ENCODE data around the gene MYO9B.

Gene MYO9B

GRCh38 chr19:17041976-17042375, 33.6 kb upstream of the MYO9B start:
- no peak for DNase-seq

GRCh38 chr19:17043744-17044143, 31.8 kb upstream of the MYO9B start:
- Histone ChIP-seq H3K4me3 (ENCODE audit: low read depth, low read length) (no peak overlapping the region), H3K36me3 (peaks cover 1% of the 10 kb centered on the region), H3K27ac (no peak overlapping the region), H3K9me3 (ENCODE audit: severe bottlenecking) (no peaks in the 10 kb centered on the region), H3K27me3 (ENCODE audit: insufficient read depth, low read depth, severe bottlenecking) (no peaks in the 10 kb centered on the region)
- TF ChIP-seq CTCF (IDR thresholded peaks at IDR 0.05; ENCODE audit: low read depth, low read length) = no peak
- DNase-seq = no peak

More at GRCh38 chr19:17041976-17042375, 33.6 kb upstream of the MYO9B start:
- H3K4me3 ChIP-seq (ENCODE audit: low read depth, low read length) = no peak overlapping the region
- H3K27me3 ChIP-seq (ENCODE audit: insufficient read depth, low read depth, severe bottlenecking) = no peaks in the 10 kb centered on the region
- no peaks in the 10 kb centered on the region for H3K9me3 ChIP-seq (ENCODE audit: severe bottlenecking)
- no peak for TF ChIP-seq CTCF (IDR thresholded peaks at IDR 0.05; ENCODE audit: low read depth, low read length)
- no peak overlapping the region for H3K27ac ChIP-seq
- H3K36me3 ChIP-seq = no peaks in the 10 kb centered on the region

GRCh38 chr19:17045907-17046502, 29.6 kb upstream of the MYO9B start:
- no peak overlapping the region for H3K27ac ChIP-seq
- H3K27me3 ChIP-seq (ENCODE audit: insufficient read depth, low read depth, severe bottlenecking) = no peaks in the 10 kb centered on the region
- H3K36me3 ChIP-seq = peaks cover 24% of the 10 kb centered on the region
- no peak for DNase-seq
- no peak overlapping the region for H3K4me3 ChIP-seq (ENCODE audit: low read depth, low read length)
- H3K9me3 ChIP-seq (ENCODE audit: severe bottlenecking) = no peaks in the 10 kb centered on the region
- no peak for TF ChIP-seq CTCF (IDR thresholded peaks at IDR 0.05; ENCODE audit: low read depth, low read length)

- no peak overlapping the region for H3K27ac ChIP-seq
- H3K4me3 ChIP-seq (ENCODE audit: low read depth, low read length) = no peak overlapping the region
- no peaks in the 10 kb centered on the region for H3K9me3 ChIP-seq (ENCODE audit: severe bottlenecking)
- no peak for TF ChIP-seq CTCF (IDR thresholded peaks at IDR 0.05; ENCODE audit: low read depth, low read length)
- no peaks in the 10 kb centered on the region for H3K27me3 ChIP-seq (ENCODE audit: insufficient read depth, low read depth, severe bottlenecking)
- no peak for DNase-seq
- H3K36me3 ChIP-seq = peaks cover 44% of the 10 kb centered on the region
Measured at GRCh38 chr19:17048885-17049453, 26.6 kb upstream of the MYO9B start.

GRCh38 chr19:17049711-17050280, 25.8 kb upstream of the MYO9B start:
- no peak overlapping the region for H3K4me3 ChIP-seq (ENCODE audit: low read depth, low read length)
- no peak overlapping the region for H3K27ac ChIP-seq
- H3K9me3 ChIP-seq (ENCODE audit: severe bottlenecking) = no peaks in the 10 kb centered on the region
- no peak for TF ChIP-seq CTCF (IDR thresholded peaks at IDR 0.05; ENCODE audit: low read depth, low read length)
- no peak for DNase-seq
- peaks cover 52% of the 10 kb centered on the region for H3K36me3 ChIP-seq
- H3K27me3 ChIP-seq (ENCODE audit: insufficient read depth, low read depth, severe bottlenecking) = no peaks in the 10 kb centered on the region

Data from WERI-Rb-1 (cell line).